SK-N-SH (cell line): ENCODE measurements around the gene RAI14.

ENCODE experiments used
- POLR2AphosphoS5 ChIP-seq: IDR thresholded peaks from 2 replicates; pipeline ENCODE4 v1.6.1; 2012; ENCODE audit warnings: low read depth, low read length
- TF ChIP-seq, protein P1 (sequence below): IDR thresholded peaks from 2 replicates; pipeline ENCODE4 v1.6.1; 2012; ENCODE audit warnings: mild to moderate bottlenecking, low read depth, low read length, moderate library complexity
- TF ChIP-seq, protein P2 (sequence below): IDR thresholded peaks from 2 replicates; pipeline ENCODE4 v1.4.0; 2012; ENCODE audit warnings: low read depth, borderline replicate concordance

DNA sequence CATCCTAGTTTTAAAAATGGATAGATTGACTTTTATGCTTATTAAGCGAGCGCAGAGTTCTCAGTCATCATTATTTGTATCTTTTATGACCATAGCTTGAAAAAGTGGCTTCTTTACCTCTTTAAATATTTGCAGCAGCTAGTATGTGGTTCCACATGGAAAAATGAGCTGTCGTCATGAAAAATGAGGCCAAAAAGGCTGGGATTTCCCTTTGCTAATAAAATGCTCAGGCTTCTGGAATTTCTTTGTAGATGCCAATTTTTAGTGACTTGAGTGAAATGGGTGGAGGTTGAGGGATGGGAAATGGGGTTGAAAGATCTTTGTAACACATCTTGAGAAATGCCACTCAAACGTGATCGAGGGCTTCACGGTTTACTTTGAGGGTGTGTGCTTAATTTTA is 35.2 kb downstream of the RAI14 start:
- TF ChIP-seq, protein P1, sequence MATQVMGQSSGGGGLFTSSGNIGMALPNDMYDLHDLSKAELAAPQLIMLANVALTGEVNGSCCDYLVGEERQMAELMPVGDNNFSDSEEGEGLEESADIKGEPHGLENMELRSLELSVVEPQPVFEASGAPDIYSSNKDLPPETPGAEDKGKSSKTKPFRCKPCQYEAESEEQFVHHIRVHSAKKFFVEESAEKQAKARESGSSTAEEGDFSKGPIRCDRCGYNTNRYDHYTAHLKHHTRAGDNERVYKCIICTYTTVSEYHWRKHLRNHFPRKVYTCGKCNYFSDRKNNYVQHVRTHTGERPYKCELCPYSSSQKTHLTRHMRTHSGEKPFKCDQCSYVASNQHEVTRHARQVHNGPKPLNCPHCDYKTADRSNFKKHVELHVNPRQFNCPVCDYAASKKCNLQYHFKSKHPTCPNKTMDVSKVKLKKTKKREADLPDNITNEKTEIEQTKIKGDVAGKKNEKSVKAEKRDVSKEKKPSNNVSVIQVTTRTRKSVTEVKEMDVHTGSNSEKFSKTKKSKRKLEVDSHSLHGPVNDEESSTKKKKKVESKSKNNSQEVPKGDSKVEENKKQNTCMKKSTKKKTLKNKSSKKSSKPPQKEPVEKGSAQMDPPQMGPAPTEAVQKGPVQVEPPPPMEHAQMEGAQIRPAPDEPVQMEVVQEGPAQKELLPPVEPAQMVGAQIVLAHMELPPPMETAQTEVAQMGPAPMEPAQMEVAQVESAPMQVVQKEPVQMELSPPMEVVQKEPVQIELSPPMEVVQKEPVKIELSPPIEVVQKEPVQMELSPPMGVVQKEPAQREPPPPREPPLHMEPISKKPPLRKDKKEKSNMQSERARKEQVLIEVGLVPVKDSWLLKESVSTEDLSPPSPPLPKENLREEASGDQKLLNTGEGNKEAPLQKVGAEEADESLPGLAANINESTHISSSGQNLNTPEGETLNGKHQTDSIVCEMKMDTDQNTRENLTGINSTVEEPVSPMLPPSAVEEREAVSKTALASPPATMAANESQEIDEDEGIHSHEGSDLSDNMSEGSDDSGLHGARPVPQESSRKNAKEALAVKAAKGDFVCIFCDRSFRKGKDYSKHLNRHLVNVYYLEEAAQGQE, result no peak
- TF ChIP-seq, protein P2, sequence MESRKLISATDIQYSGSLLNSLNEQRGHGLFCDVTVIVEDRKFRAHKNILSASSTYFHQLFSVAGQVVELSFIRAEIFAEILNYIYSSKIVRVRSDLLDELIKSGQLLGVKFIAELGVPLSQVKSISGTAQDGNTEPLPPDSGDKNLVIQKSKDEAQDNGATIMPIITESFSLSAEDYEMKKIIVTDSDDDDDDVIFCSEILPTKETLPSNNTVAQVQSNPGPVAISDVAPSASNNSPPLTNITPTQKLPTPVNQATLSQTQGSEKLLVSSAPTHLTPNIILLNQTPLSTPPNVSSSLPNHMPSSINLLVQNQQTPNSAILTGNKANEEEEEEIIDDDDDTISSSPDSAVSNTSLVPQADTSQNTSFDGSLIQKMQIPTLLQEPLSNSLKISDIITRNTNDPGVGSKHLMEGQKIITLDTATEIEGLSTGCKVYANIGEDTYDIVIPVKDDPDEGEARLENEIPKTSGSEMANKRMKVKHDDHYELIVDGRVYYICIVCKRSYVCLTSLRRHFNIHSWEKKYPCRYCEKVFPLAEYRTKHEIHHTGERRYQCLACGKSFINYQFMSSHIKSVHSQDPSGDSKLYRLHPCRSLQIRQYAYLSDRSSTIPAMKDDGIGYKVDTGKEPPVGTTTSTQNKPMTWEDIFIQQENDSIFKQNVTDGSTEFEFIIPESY, result no peak
- no peak for TF ChIP-seq POLR2AphosphoS5
